ENCODE data around the gene ARHGAP42. TPM values are rescaled to one million over a fixed set of nuclear protein-coding genes. Genes with fewer than 3 reads are reported as not detected.

Gene ARHGAP42
- total RNA-seq, 1 donor from 2014 or later: 16.3 TPM

DNA sequence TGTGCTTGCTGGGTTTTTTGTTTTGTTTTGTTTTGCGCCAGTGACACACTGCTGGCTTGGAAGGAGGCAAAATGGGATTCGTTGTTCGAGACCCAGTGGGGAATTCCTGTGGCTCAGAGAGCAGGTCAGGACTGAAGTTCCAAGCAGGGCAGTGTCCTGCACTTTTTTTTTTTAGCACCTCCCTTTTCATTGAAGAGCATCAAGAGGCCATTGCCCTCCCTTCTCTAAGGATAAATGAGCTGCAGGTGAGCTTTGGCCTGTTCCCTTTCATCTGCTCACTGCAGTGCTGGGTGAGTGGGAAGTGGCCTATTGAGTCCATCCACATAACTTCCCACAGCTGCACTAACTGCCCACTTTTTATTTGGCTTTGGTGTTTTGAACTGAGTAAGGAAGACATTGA lies 87.8 kb downstream of the ARHGAP42 start:
- no peak for DNase-seq
- H3K27me3 ChIP-seq (ENCODE audit: low read depth): no peaks in the 10 kb centered on the region
- no peak for ATAC-seq
- no peaks in the 10 kb centered on the region for H3K4me1 ChIP-seq
- H3K27ac ChIP-seq: no peak overlapping the region
- H3K9me3 ChIP-seq: no peaks in the 10 kb centered on the region
- no peaks in the 10 kb centered on the region for H3K36me3 ChIP-seq
- TF ChIP-seq, protein P1, sequence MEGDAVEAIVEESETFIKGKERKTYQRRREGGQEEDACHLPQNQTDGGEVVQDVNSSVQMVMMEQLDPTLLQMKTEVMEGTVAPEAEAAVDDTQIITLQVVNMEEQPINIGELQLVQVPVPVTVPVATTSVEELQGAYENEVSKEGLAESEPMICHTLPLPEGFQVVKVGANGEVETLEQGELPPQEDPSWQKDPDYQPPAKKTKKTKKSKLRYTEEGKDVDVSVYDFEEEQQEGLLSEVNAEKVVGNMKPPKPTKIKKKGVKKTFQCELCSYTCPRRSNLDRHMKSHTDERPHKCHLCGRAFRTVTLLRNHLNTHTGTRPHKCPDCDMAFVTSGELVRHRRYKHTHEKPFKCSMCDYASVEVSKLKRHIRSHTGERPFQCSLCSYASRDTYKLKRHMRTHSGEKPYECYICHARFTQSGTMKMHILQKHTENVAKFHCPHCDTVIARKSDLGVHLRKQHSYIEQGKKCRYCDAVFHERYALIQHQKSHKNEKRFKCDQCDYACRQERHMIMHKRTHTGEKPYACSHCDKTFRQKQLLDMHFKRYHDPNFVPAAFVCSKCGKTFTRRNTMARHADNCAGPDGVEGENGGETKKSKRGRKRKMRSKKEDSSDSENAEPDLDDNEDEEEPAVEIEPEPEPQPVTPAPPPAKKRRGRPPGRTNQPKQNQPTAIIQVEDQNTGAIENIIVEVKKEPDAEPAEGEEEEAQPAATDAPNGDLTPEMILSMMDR (IDR thresholded peaks at IDR 0.05): no peak
- H3K4me3 ChIP-seq: no peak overlapping the region
- intact Hi-C loops (cut with DNase I): no loop called here

DNA sequence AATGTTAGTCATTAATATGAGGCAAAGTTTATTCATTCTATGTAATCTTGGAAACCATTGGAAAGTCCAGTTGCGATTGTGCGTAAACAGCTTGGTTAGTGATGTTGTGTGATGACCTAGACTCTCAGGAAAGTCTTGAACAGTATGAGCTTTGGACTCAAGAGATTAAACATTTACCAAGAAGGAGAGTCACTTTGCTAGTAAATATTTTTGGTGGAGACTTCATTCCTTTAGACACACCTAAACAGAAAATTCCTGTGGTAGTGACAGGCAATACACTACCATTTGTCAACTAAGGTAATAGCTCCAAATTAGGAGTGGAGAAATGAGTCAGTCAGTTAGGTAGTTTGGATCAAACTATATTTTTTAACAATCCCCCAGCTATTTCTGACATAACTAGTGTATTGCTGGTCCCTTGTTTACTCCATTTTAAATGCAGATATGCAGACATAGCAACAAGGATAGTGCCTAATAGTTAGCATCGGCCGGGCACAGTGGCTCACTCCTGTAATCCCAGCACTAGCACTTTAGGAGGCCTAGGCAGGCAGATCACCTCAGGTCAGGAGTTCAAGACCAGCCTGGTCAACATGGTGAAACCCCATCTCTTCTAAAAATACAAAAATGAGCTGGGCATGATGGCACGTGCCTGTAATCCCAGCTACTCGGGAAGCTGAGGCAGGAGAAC lies 89.3 kb downstream of the ARHGAP42 start:
- ATAC-seq (peak; percentile 89 to 91), DNase-seq (no peak)
- intact Hi-C loops (cut with DNase I): no loop called here
- Histone ChIP-seq H3K9me3 (no peaks in the 10 kb centered on the region), H3K27me3 (ENCODE audit: low read depth) (no peaks in the 10 kb centered on the region), H3K27ac (peak overlapping the region; percentile 61), H3K4me3 (no peak overlapping the region), H3K4me1 (no peaks in the 10 kb centered on the region), H3K36me3 (no peaks in the 10 kb centered on the region)
- TF ChIP-seq, protein P1 (IDR thresholded peaks at IDR 0.05): no peak

DNA sequence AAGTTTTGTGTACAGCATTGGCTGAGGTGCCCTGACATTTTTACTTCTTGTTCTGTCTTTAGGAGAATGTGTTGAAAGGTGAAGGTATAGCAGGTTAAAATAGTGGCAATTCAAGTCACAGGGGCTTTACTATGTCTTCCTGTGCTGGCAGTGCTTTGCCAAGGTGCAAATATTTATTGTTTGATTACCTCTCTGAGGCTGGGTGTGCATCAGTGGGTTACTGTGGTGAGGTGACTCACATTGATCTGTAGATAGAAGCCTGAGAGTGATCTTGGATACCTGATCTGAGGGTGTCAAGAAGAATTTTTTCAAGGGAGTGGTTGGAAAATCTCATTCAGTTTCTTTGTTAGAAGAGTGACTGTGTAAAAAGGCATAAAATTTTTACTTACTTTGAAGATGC lies 90.0 kb downstream of the ARHGAP42 start:
- TF ChIP-seq, protein P1 (IDR thresholded peaks at IDR 0.05): no peak

DNA sequence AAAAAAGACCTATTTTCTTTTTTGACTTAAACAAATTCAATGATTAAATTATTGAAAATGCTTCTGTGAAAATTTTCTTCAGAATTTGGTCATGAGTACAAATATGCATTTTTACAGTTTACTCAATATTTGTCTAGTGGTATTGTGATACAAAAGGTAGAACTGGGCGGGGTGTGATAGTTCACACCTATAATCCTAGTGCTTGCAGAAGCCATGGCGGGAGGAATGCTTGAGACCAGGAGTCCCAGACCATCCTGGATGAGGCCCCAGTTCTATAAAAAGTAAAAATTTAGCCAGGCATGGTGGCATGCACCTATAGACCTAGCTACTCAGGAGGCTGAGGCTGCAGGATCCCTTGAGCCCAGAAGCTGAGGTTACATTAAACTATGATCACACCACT lies 90.6 kb downstream of the ARHGAP42 start:
- ATAC-seq (no peak), DNase-seq (no peak)
- H3K4me1 ChIP-seq: no peaks in the 10 kb centered on the region
- peak overlapping the region; percentile 61 for H3K27ac ChIP-seq
- no peak overlapping the region for H3K4me3 ChIP-seq
- TF ChIP-seq, protein P1 (IDR thresholded peaks at IDR 0.05): no peak
- H3K36me3 ChIP-seq: no peaks in the 10 kb centered on the region
- H3K27me3 ChIP-seq (ENCODE audit: low read depth): no peaks in the 10 kb centered on the region
- intact Hi-C loops (cut with DNase I): no loop called here
- no peaks in the 10 kb centered on the region for H3K9me3 ChIP-seq

More for the DNA sequence above, 90.0 kb downstream of the ARHGAP42 start:
- Histone ChIP-seq H3K9me3 (no peaks in the 10 kb centered on the region), H3K27me3 (ENCODE audit: low read depth) (no peaks in the 10 kb centered on the region), H3K4me3 (no peak overlapping the region), H3K36me3 (no peaks in the 10 kb centered on the region), H3K4me1 (no peaks in the 10 kb centered on the region), H3K27ac (peak overlapping the region; percentile 61)
- intact Hi-C loops (cut with DNase I): no loop called here
- DNase-seq (no peak), ATAC-seq (peak; percentile 87 to 88)

DNA sequence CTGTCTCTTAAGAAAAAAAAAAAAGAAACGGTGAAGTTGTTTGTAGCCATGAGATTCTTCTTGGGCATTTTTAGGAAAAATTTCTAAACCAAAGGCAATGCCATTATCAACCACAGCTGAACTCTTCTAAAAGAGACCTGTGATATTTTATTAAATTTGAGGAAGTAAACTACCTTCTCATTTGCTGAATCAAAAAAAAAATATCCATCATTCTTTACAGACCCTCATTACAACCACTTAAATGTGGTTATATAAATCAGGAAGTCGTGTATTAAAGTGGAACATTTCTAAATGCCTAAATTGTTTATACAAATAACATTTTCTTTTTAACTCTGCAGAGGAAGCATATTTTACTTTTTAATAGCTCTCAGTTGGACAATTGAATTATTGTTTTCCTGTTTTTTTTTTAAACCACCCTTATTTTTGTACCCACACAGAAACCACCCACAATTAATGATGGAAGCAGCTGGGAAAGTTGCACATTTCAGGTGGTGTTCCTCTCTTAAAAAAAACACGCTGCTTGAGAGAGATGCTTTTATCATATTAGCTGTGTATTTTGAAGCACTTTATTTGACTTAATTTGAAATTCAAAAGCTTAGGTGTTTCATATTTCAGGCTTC lies 91.2 kb downstream of the ARHGAP42 start:
- H3K36me3 ChIP-seq: no peaks in the 10 kb centered on the region
- intact Hi-C loops (cut with DNase I): no loop called here
- ATAC-seq: no peak

More for the DNA sequence above, 91.2 kb downstream of the ARHGAP42 start:
- peak overlapping the region; percentile 61 for H3K27ac ChIP-seq
- TF ChIP-seq, protein P1 (IDR thresholded peaks at IDR 0.05): no peak
- H3K27me3 ChIP-seq (ENCODE audit: low read depth): no peaks in the 10 kb centered on the region
- H3K4me3 ChIP-seq: no peak overlapping the region
- no peaks in the 10 kb centered on the region for H3K4me1 ChIP-seq
- H3K9me3 ChIP-seq: no peaks in the 10 kb centered on the region
- no peak for DNase-seq
